Body of pancreas (tissue), 4 donors: Measurements from ENCODE around the gene CDKAL1. TPM values are rescaled to one million over a fixed set of nuclear protein-coding genes. Genes with fewer than 3 reads are reported as not detected.

Experiments used
- ATAC-seq: fragments of 150-250 bp; one replicate; pipeline ENCODE4 v1.9.1; 2016
- DNase-seq, 4 donors: peaks; one replicate each; pipeline ENCODE4 v3.0.0-alpha.2; 2019
- H3K27ac ChIP-seq, 4 donors: fragments of 200-600 bp; sonication (generic); 1 replicate in 3 of 4; 2 replicates in 1 of 4; pipeline versions ENCODE4 v1.5.1 to v1.6.1; 2016 to 2019; ENCODE audit warnings: mild to moderate bottlenecking in 1 of 4, mixed read lengths in 1 of 4, moderate library complexity in 1 of 4
- H3K27me3 ChIP-seq, 2 donors: fragments of 200-600 bp; sonication (generic); one replicate each; pipeline ENCODE4 v1.6.0; 2016; ENCODE audit warnings: mild to moderate bottlenecking in 1 of 2
- H3K36me3 ChIP-seq, 2 donors: fragments of 200-600 bp; sonication (generic); replicated peaks in 1 of 2; 2 replicates each; pipeline ENCODE4 v1.5.1; 2016; ENCODE audit warnings: low read depth in 2 of 2; ENCODE audit not compliant: insufficient read depth in 1 of 2
- H3K4me1 ChIP-seq: fragments of 200-600 bp; sonication (generic); one replicate; pipeline ENCODE4 v1.6.0; 2016
- H3K4me3 ChIP-seq, 2 donors: fragments of 200-600 bp; sonication (generic); 1 replicate in 1 of 2; 2 replicates in 1 of 2; pipeline ENCODE4 v1.5.1; 2016 to 2019
- H3K9me3 ChIP-seq, 3 donors: fragments of 200-600 bp; sonication (generic); 1 replicate in 2 of 3; 2 replicates in 1 of 3; pipeline ENCODE4 v1.5.1; 2016
- POLR2A ChIP-seq, 3 donors: fragments of 450-650 bp; IDR thresholded peaks; one replicate each; pipeline ENCODE4 v1.6.1; 2016; ENCODE audit warnings: antibody characterized with exemption in 3 of 3, mild to moderate bottlenecking in 2 of 3
- WGBS, 2 donors: methylation state at CpG; one replicate each; pipeline ENCODE4 v1.1.5; 2017; 5-methylcytosine and 5-hydroxymethylcytosine counted together
- intact Hi-C: fragments of 100-400 bp; cut with DNase I; formaldehyde crosslinking; loops from one replicate; pipeline ENCODE4 v1.15.1; 2023
- total RNA-seq, 2 donors: library from RNA; depleted of rRNA; stranded (reverse); fragments of >200 nt; gene quantifications; one replicate each; pipeline ENCODE4 v1.1.0, GENCODE V29; 2016
- TF ChIP-seq, protein P1 (sequence below), 7 experiments: fragments of 450-650 bp in 4 of 7; fragments of 200-600 bp in 3 of 7; sonication (generic) in 3 of 7; IDR thresholded peaks; one replicate each; pipeline ENCODE4 v1.5.1; 2016 to 2019; ENCODE audit warnings: antibody characterized with exemption in 7 of 7

The CDKAL1 gene
- total RNA-seq, 2 donors from 2014 or later: 16.3 to 18.1 TPM

DNA sequence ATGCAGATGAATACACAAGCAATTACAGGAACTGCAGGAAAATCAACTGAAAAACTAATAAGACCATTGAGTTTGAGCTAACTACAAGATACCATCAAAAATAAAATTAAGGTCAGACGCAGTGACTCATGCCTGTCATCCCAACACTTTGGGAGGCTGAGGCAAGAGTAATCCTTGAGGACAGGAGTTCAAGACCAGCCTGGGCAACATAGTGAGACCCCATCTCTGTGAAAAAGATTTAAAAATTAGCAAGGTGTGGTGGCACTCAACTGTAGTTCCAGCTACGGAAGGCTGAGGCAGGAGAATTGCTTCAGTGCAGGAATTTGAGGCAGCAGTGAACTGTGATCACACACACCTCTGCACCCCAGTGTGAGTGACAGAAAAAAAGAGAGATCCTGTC is 639.4 kb downstream of the CDKAL1 start:
- TF ChIP-seq, protein P1, sequence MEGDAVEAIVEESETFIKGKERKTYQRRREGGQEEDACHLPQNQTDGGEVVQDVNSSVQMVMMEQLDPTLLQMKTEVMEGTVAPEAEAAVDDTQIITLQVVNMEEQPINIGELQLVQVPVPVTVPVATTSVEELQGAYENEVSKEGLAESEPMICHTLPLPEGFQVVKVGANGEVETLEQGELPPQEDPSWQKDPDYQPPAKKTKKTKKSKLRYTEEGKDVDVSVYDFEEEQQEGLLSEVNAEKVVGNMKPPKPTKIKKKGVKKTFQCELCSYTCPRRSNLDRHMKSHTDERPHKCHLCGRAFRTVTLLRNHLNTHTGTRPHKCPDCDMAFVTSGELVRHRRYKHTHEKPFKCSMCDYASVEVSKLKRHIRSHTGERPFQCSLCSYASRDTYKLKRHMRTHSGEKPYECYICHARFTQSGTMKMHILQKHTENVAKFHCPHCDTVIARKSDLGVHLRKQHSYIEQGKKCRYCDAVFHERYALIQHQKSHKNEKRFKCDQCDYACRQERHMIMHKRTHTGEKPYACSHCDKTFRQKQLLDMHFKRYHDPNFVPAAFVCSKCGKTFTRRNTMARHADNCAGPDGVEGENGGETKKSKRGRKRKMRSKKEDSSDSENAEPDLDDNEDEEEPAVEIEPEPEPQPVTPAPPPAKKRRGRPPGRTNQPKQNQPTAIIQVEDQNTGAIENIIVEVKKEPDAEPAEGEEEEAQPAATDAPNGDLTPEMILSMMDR (IDR thresholded peaks at IDR 0.05): no peak
- TF ChIP-seq POLR2A (IDR thresholded peaks at IDR 0.05): no peak
- 97 to 100% methylated on average over 2 of the region's 2 CpGs for WGBS, 2 donors
- no peak for ATAC-seq
- Histone ChIP-seq H3K4me3 (no peak overlapping the region), H3K4me1 (no peaks in the 10 kb centered on the region), H3K36me3 (no peaks in the 10 kb centered on the region), H3K9me3 (no peaks in the 10 kb centered on the region), H3K27ac (no peak overlapping the region), H3K27me3 (no peaks in the 10 kb centered on the region)
- intact Hi-C loops: no loop called here
- DNase-seq: no peak

DNA sequence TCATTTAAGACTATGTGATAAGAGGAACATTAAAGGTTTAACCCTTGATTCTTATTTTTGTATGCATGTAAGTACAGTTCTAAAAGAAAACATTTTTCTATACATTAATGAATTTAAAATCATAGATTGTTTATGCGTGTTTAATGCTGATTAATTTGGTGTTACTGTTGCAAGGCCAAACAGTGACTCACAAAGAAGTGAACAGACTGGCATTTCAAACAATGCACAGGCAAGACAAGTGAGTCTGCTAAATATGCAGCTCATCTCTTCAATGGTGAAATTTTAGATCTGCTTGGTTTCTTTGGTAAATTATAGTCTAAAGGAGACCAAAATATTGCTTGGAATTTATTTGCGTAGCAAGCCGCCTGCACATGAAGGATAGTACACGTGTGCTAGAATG is 641.9 kb downstream of the CDKAL1 start:
- H3K4me1 ChIP-seq: no peaks in the 10 kb centered on the region
- no peaks in the 10 kb centered on the region for H3K27me3 ChIP-seq
- TF ChIP-seq, protein P1 (IDR thresholded peaks at IDR 0.05): no peak
- no peak for TF ChIP-seq POLR2A (IDR thresholded peaks at IDR 0.05)
- 94 to 98% methylated on average over 4 of the region's 4 CpGs for WGBS, 2 donors
- no peak overlapping the region for H3K4me3 ChIP-seq
- H3K9me3 ChIP-seq: no peaks in the 10 kb centered on the region
- ATAC-seq (no peak), DNase-seq (no peak)
- no peak overlapping the region for H3K27ac ChIP-seq
- intact Hi-C loops: no loop called here
- H3K36me3 ChIP-seq: no peaks in the 10 kb centered on the region

DNA sequence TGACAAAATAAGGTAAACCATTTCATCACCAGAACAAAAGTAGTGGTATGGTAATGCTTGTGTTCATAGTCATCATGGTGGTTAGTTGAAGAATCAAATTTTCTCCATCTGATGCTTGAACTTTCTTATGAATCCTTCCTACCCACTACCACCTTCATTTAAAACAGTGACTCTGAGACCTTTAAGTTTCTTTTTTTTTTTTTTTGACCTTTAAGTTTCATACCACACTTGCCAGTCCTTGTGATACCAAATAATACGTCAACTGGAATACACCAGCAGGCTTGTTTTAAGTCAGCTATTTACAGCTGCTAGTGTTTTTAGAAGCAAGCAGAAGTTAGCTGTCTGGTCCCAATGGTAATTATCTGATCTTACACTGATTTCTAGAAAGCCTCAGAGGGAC is 645.9 kb downstream of the CDKAL1 start:
- Histone ChIP-seq H3K9me3 (no peaks in the 10 kb centered on the region), H3K27ac (no peak overlapping the region), H3K4me3 (no peak overlapping the region), H3K36me3 (no peaks in the 10 kb centered on the region), H3K4me1 (no peaks in the 10 kb centered on the region), H3K27me3 (no peaks in the 10 kb centered on the region)
- no peak for TF ChIP-seq POLR2A (IDR thresholded peaks at IDR 0.05)
- TF ChIP-seq, protein P1 (IDR thresholded peaks at IDR 0.05): no peak
- DNase-seq (no peak), ATAC-seq (no peak)
- intact Hi-C loops: no loop called here
- WGBS, 2 donors: 97% methylated on average over 1 of the region's 1 CpG

DNA sequence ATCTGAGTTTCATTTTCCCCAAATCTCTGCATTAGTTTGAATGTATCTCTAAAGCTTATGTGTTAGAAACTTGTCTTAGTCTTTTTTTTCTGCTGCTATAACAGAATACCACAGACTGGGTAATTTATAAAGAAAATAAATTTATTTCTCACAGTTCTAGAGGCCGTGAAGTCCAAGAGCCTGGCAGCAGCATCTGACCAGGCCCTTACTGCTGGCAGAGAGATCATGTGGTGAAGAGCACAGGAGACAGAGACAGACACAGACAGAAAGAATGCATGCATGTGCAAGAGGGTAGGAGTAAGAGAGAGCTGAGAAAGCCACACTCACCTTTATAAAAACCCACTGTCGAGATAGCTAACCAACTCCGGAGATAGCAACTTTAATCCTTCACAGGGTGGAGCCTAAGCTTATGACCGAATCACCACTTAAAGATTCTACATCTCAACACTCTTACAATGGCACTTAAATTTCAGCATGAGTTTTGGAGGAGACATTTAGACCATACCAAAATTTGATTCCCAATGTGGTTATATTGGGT is 646.6 kb downstream of the CDKAL1 start:
- Histone ChIP-seq H3K27ac (no peak overlapping the region), H3K36me3 (no peaks in the 10 kb centered on the region), H3K9me3 (no peaks in the 10 kb centered on the region), H3K4me3 (no peak overlapping the region), H3K27me3 (no peaks in the 10 kb centered on the region), H3K4me1 (no peaks in the 10 kb centered on the region)
- TF ChIP-seq, protein P1 (IDR thresholded peaks at IDR 0.05): no peak
- TF ChIP-seq POLR2A (IDR thresholded peaks at IDR 0.05): no peak
- DNase-seq (no peak), ATAC-seq (no peak)
- WGBS, 2 donors: 90 to 99% methylated on average over 4 of the region's 4 CpGs
- intact Hi-C loops: no loop called here

DNA sequence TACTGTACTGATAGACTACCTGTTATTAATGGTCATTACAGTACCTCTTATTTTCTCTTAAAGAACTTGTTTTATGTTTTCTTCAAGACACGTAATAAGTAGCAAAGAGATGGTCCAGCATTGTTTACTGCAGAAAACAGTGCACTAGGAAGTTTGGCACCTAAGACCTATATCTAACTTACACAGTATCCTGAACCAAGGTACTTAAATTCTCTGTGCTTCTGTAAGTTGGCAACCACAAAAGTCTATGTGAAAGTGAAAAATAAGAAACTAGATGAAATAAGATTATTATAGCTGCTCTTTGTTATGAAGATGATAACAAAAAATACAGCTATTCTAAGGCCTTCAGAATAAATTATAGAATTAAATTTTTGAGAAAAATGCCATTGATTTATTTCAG is 647.6 kb downstream of the CDKAL1 start:
- Histone ChIP-seq H3K4me1 (no peaks in the 10 kb centered on the region), H3K27ac (no peak overlapping the region), H3K4me3 (no peak overlapping the region), H3K27me3 (no peaks in the 10 kb centered on the region), H3K9me3 (no peaks in the 10 kb centered on the region), H3K36me3 (no peaks in the 10 kb centered on the region)
- ATAC-seq (no peak), DNase-seq (no peak)
- WGBS, 2 donors: 87 to 97% methylated on average over 1 of the region's 1 CpG
- TF ChIP-seq, protein P1 (IDR thresholded peaks at IDR 0.05): no peak
- TF ChIP-seq POLR2A (IDR thresholded peaks at IDR 0.05): no peak
- intact Hi-C loops: no loop called here
